SU-DHL-6 (cell line): ENCODE results near the gene RNF157.
"Not testable (repeated sequence)": the region's sequence is repeated elsewhere in the genome, so short reads cannot be mapped to it uniquely, and the experiment has no call there.

ENCODE experiments used
- H2AFZ ChIP-seq: fragments of 200-600 bp; sonication (generic); 2 replicates; pipeline ENCODE4 v1.6.1; 2014; ENCODE audit warnings: low read depth, mild to moderate bottlenecking, moderate library complexity, mixed read lengths, antibody characterized with exemption, low read length; ENCODE audit not compliant: severe bottlenecking
- H3F3A ChIP-seq: fragments of 200-600 bp; shearing (Covaris generic); 2 replicates; pipeline ENCODE4 v1.6.0; 2016; ENCODE audit warnings: antibody characterized with exemption, mild to moderate bottlenecking; ENCODE audit not compliant: insufficient read depth
- H3K27ac ChIP-seq: fragments of 200-600 bp; sonication (generic); 2 replicates; pipeline ENCODE4 v1.5.1; 2016; ENCODE audit warnings: low read depth, mild to moderate bottlenecking, low read length, moderate library complexity, mixed read lengths
- H3K27me3 ChIP-seq: fragments of 200-600 bp; sonication (generic), shearing (Covaris generic); 2 replicates; pipeline ENCODE4 v1.6.0; 2014; ENCODE audit warnings: mild to moderate bottlenecking, low read length
- H3K36me3 ChIP-seq: fragments of 200-600 bp; sonication (generic); 2 replicates; pipeline ENCODE4 v1.6.1; 2014; ENCODE audit warnings: mild to moderate bottlenecking, low read length, mixed read lengths
- H3K4me2 ChIP-seq: fragments of 300-600, 200-600 bp; shearing (Covaris generic), sonication (generic); 2 replicates; pipeline ENCODE4 v1.6.0; 2014; ENCODE audit warnings: low read length, low read depth, mild to moderate bottlenecking; ENCODE audit not compliant: poor library complexity, severe bottlenecking
- H3K4me3 ChIP-seq: fragments of 200-600 bp; sonication (generic); 2 replicates; pipeline ENCODE4 v1.5.1; 2014; ENCODE audit warnings: antibody characterized with exemption, low read length, mild to moderate bottlenecking, mixed read lengths; ENCODE audit not compliant: insufficient read depth, poor library complexity, severe bottlenecking
- H3K79me2 ChIP-seq: fragments of 200-600 bp; sonication (generic); 2 replicates; pipeline ENCODE4 v1.6.1; 2014; ENCODE audit warnings: mild to moderate bottlenecking, low read length, moderate library complexity; ENCODE audit not compliant: insufficient read depth
- H3K9ac ChIP-seq: fragments of 200-600 bp; sonication (generic); 2 replicates; pipeline ENCODE4 v1.7.0; 2014; ENCODE audit warnings: mild to moderate bottlenecking, low read length
- H3K9me2 ChIP-seq: fragments of 200-600 bp; sonication (generic); replicated peaks from 2 replicates; pipeline ENCODE4 v1.6.1; 2014; ENCODE audit warnings: low read length; ENCODE audit not compliant: insufficient read depth
- H3K9me3 ChIP-seq: fragments of 200-600 bp; sonication (generic); 2 replicates; pipeline ENCODE4 v1.6.1; 2014; ENCODE audit warnings: low read length, mixed read lengths; ENCODE audit not compliant: insufficient read depth
- H4K20me1 ChIP-seq: fragments of 200-600 bp; sonication (generic); 2 replicates; pipeline ENCODE4 v1.6.1; 2014; ENCODE audit warnings: low read depth, mild to moderate bottlenecking, antibody characterized with exemption, low read length, moderate library complexity, mixed read lengths
- CTCF ChIP-seq: fragments of 200-600 bp; sonication (generic); IDR thresholded peaks from one replicate; pipeline ENCODE4 v1.5.1; 2017; ENCODE audit warnings: antibody characterized with exemption, mild to moderate bottlenecking, low read length, moderate library complexity; ENCODE audit not compliant: insufficient read depth, poor library complexity, severe bottlenecking
- EZH2phosphoT487 ChIP-seq: fragments of 200-600 bp; sonication (generic), shearing (Covaris generic); conservative IDR thresholded peaks from 2 replicates; pipeline ENCODE4 v1.6.1; 2018; ENCODE audit warnings: mild to moderate bottlenecking, antibody characterized with exemption, low read length, moderate library complexity, mixed read lengths

The RNF157 gene

DNA sequence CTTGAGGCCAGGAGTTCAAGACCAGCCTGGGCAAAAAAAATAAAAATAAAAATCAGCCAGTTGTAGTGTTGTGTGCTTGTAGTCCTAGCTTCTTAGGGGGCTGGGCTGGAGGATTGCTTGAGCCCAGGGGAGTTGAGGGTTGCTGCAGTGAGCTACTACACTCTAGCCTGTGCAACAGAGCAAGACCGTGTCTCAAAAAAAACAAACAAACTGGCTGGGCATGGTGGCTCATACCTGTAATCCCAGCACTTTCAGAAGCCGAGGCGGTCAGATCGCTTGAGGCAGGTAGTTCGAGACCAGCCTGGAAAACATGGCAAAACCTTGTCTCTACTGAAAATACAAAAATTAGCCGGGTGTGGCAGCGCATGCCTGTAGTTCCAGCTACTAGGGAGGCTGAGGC, 19.9 kb upstream of the RNF157 start:
- Histone ChIP-seq H3F3A (peaks cover 48% of the 10 kb centered on the region), H3K9ac (peak overlapping the region; percentile 32), H3K27ac (peak overlapping the region; percentile 75), H3K27me3 (no peaks in the 10 kb centered on the region), H3K9me3 (no peaks in the 10 kb centered on the region), H3K9me2 (no peaks in the 10 kb centered on the region), H3K4me3 (no peak overlapping the region), H2AFZ (peak overlapping the region; percentile 54), H3K79me2 (no peaks in the 10 kb centered on the region), H4K20me1 (no peaks in the 10 kb centered on the region), H3K4me2 (peak overlapping the region; percentile 75), H3K36me3 (no peaks in the 10 kb centered on the region)
- TF ChIP-seq CTCF (no peak), EZH2phosphoT487 (no peak)

- not testable (repeated sequence) for H3K9ac ChIP-seq, H3K4me3 ChIP-seq, H3K4me2 ChIP-seq, H4K20me1 ChIP-seq, H3K79me2 ChIP-seq, H2AFZ ChIP-seq, H3K36me3 ChIP-seq, H3K27ac ChIP-seq, H3K27me3 ChIP-seq, H3K9me3 ChIP-seq, H3K9me2 ChIP-seq
- H3F3A ChIP-seq, result peaks cover 24% of the 10 kb centered on the region
Measured at GRCh38 chr17:76256430-76257050, 16.2 kb upstream of the RNF157 start.

DNA sequence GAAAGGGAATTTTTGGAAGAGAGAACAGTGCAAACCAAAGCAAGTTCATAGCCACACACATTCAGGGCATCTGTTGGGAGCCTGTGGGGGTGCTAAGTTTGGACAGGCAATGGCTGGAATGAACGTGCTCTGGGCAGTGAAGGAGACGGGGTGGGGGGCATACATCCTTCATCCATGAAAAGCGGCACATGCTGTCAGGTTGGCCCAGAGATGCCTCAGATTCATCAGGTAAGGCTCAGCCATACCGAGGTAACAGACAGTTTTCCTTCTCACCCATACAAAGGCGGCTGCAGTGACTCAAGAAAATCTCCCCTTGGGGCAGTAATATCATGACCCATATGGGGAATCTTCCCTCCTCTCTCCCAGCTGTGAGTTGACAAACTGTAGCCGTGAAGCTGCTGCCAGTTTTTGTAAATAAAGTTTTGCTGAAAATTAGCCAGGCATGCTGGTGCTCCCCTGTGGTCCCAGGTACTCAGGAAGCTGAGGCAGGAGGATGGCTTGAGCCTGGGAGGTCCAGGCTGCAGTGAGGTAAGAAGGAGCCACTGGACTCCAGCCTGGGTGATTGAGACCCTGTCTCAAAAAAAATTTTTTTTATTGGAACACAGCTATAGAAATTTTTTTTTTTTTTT, 15.6 kb upstream of the RNF157 start:
- H3K79me2 ChIP-seq, result no peaks in the 10 kb centered on the region
- TF ChIP-seq EZH2phosphoT487 (no peak), CTCF (no peak)
- H2AFZ ChIP-seq, result no peak overlapping the region
- H3K4me2 ChIP-seq, result no peak overlapping the region
- H3K36me3 ChIP-seq, result no peaks in the 10 kb centered on the region
- no peaks in the 10 kb centered on the region for H3K9me3 ChIP-seq
- peaks cover 18% of the 10 kb centered on the region for H3F3A ChIP-seq
- H4K20me1 ChIP-seq, result no peaks in the 10 kb centered on the region
- no peak overlapping the region for H3K27ac ChIP-seq
- H3K4me3 ChIP-seq, result no peak overlapping the region
- no peak overlapping the region for H3K9ac ChIP-seq
- H3K9me2 ChIP-seq, result no peaks in the 10 kb centered on the region
- H3K27me3 ChIP-seq, result no peaks in the 10 kb centered on the region

- TF ChIP-seq EZH2phosphoT487, result no peak
- no peak for TF ChIP-seq CTCF
- no peaks in the 10 kb centered on the region for H3K36me3 ChIP-seq
- H3K4me3 ChIP-seq, result no peak overlapping the region
- H3K9me3 ChIP-seq, result no peaks in the 10 kb centered on the region
- no peak overlapping the region for H3K27ac ChIP-seq
- no peaks in the 10 kb centered on the region for H4K20me1 ChIP-seq
- no peaks in the 10 kb centered on the region for H3K79me2 ChIP-seq
- no peaks in the 10 kb centered on the region for H3K9me2 ChIP-seq
- H2AFZ ChIP-seq, result no peak overlapping the region
- no peak overlapping the region for H3K4me2 ChIP-seq
- H3K27me3 ChIP-seq, result no peaks in the 10 kb centered on the region
- H3F3A ChIP-seq, result peaks cover 2% of the 10 kb centered on the region; the same call in 1 of the 2 replicates
- no peak overlapping the region for H3K9ac ChIP-seq
Measured at GRCh38 chr17:76254275-76254674, 14.0 kb upstream of the RNF157 start.
